WI38 (cell line): ENCODE measurements around the gene LRRC8E.

Source experiments
- H3K4me3 ChIP-seq: 2 replicates; pipeline ENCODE4 v1.5.1; 2011; ENCODE audit warnings: low read depth, mild to moderate bottlenecking, control low read depth, low read length
- CTCF ChIP-seq: IDR thresholded peaks from 2 replicates; pipeline ENCODE4 v1.5.1; 2012; ENCODE audit warnings: low read depth, mild to moderate bottlenecking, control low read depth, low read length

The LRRC8E gene

DNA sequence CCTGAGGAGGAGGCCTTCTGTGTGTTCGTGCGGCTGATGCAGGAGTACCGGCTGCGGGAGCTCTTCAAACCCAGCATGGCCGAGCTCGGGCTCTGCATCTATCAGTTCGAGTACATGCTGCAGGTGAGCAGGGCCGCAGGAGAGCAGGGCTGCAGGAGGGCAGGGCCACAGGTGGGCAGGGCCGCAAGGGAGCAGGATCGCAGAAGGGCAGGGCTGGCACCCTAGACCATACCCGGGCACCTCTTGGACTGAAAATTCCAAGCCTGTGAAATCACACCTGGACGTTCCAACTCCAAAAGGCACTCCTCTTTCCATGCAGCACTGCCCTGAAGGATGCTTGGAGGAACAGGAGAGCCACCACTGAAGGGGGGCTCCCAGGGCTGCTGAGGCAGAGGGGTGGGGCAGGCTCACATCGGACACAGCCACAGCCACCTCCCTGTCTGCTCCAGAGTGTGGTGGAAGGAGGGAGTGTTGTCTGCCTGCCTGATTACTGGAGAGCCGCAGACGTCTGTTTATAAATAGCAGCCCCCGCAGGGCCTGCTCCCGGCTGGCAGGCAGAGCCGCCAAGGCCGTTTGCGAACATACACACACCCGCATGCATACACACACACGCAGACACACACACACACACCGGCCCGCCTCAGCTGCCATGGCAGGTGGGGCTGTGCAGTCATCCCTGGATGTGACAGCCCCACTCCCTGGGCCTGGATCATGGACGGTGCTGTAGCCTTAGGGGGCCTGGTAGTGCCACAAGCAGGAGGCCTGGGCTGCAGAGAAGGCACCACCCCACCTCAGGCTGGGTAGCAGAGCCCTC is 38.1 kb upstream of the LRRC8E start:
- no peak for TF ChIP-seq CTCF
- H3K4me3 ChIP-seq = no peak overlapping the region

- H3K4me3 ChIP-seq = no peak overlapping the region
- no peak for TF ChIP-seq CTCF
Observed at GRCh38 chr19:7850945-7851622, 37.2 kb upstream of the LRRC8E start.

DNA sequence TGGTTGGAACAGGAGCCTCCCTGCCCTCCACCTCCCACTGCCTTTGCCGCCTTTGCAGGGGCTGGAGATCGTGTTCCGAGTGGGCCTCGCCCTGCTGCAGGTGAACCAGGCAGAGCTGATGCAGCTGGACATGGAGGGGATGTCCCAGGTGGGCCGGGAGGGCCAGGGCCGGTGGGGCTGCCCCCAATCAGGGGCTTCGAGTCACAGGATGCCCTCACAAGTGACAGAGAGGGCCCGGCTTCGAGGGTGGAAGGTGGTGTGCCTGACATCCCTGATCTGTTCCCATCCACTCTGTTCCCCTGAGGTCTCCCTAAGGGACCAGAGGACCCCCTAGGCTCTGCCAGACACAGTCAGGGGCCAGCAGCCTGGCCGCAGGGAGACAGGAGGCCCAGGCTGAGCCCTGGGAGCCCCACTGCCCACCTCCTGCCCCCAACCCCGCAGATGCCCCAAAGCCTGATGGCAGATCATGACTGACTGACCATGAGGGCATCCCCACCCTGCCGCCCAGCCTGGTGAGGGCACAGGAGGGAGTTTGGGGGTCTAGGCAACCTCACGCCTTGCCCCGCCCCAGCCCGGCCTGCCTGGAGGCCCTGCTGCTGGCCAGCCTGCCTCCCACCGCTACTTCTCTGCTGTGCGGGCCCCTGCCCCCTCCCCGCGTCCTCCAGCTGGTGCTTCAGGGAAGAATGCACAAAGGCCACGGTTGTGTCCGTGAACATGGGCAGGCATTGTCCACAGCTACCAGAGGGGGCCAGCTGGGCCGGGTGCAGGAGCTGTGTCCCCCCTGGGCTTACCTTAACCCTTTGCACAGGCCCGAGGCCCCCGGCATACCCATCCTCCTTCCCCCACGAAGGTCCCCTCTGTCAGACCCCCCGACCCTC is 36.4 kb upstream of the LRRC8E start:
- TF ChIP-seq CTCF = no peak

DNA sequence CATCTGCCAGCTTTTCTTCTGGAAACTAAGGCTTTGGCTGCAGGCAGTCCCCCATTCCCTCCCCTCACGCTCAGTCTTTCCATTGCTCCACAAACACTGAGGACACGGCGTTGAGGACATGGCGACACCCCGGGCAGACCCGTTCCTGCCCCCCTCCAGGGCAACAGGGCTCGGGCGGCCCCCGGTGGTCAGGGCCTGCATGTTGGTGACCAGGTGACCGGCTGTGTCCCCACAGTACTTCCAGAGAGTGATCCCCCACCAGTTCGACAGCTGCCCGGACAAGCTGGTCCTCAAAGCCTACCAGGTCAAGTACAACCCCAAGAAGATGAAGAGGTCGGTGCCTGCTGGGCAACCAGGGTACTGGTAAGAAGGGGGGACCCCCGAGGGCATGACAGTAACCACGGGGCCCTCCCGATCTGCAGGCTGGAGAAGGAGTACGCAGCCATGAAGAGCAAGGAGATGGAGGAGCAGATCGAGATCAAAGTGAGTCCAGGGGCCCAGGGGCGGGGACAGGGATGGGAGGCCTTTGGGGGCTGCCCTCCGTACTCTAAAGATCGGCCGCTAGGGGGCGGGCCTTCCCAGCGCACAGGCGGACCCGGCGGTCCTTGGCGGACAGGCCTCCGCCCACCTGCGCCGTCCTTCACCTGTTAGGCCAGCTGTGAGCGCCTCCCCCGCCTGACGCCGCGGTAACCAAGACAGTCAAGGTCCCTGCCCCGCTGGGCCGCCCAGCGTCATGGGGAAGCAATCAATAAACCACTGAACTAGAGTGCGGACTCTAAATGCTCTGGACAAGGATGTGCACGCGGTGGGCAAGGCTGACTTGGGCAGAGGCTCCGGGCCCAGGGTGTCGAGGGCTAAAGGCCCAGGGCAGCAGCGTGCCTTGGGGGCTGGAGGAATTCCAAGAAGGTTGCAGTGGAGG is 35.2 kb upstream of the LRRC8E start:
- H3K4me3 ChIP-seq = no peak overlapping the region
- TF ChIP-seq CTCF = peak; percentile 71

More for the DNA sequence above, 36.4 kb upstream of the LRRC8E start:
- H3K4me3 ChIP-seq = no peak overlapping the region

- no peak overlapping the region for H3K4me3 ChIP-seq
- no peak for TF ChIP-seq CTCF
Observed at GRCh38 chr19:7853770-7854128, 34.6 kb upstream of the LRRC8E start.

DNA sequence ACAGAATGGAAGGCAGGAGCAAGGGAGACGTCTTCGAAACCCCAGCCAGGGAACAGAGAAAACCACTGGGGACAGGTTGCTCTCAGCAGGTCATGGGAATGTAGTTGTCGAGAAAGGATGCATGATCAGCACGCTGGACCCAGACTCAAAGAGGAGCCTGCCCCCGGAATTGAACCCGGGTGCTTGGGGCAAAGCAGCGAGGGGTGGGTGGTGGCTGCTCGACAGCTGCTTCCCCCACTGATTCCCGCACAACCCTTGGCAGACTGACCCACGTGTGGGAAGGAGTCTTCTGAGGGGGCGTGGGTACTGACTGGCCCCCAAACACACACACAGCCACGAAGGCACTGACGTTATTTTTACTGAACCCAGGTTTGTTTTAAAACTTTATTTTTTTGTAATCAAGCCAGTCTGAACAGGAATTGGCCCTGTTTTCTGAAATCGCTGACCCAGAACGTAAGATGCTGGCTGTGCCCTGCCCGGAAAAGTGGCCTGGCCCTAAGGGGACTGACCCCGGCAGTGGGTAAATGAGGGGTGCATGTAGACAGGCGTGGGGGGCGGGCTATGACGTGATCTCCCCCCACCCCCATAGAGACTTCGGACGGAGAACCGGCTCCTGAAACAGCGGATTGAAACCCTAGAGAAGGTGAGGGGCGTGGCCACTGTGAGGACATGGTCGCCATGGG is 32.7 kb upstream of the LRRC8E start:
- TF ChIP-seq CTCF = no peak

More for the DNA sequence above, 32.7 kb upstream of the LRRC8E start:
- no peak overlapping the region for H3K4me3 ChIP-seq
